Chondrocyte (in vitro differentiated cells): ENCODE data around the gene FTL. TPM values are rescaled to one million over a fixed set of nuclear protein-coding genes. Genes with fewer than 3 reads are reported as not detected.

Experiments
- DNase-seq: peaks from one replicate; pipeline ENCODE4 v3.0.0; 2021; ENCODE audit warnings: mixed read lengths, low spot score
- H3K27ac Mint-ChIP-seq: one replicate; pipeline ENCODE4 v1.8.0; 2021; ENCODE audit warnings: mild to moderate bottlenecking, moderate library complexity, mixed read lengths; ENCODE audit not compliant: unreplicated experiment
- H3K27me3 Mint-ChIP-seq: 2 replicates; pipeline ENCODE4 v1.8.0; 2021; ENCODE audit warnings: low read depth, mixed read lengths
- H3K36me3 Mint-ChIP-seq: 2 replicates; pipeline ENCODE4 v1.8.0; 2021; ENCODE audit warnings: low read depth, mixed read lengths
- H3K4me1 Mint-ChIP-seq: 2 replicates; pipeline ENCODE4 v1.8.0; 2021; ENCODE audit warnings: low read depth, mild to moderate bottlenecking, mixed read lengths
- H3K4me3 Mint-ChIP-seq: one replicate; pipeline ENCODE4 v1.8.0; 2021; ENCODE audit warnings: mild to moderate bottlenecking, moderate library complexity, mixed read lengths; ENCODE audit not compliant: unreplicated experiment
- H3K9me3 Mint-ChIP-seq: 2 replicates; pipeline ENCODE4 v1.8.0; 2021; ENCODE audit warnings: low read depth, mixed read lengths
- CTCF ChIP-seq: fragments of 200-600 bp; sonication (generic); IDR thresholded peaks from 2 replicates; pipeline ENCODE4 v1.5.0; 2021; ENCODE audit warnings: antibody characterized with exemption, mild to moderate bottlenecking, moderate library complexity
- total RNA-seq: library from RNA; stranded (reverse); gene quantifications from 3 replicates; pipeline ENCODE4 v1.2.1, GENCODE V29; 2021

Gene FTL
- total RNA-seq, 1 donor from 2014 or later: 1,722 TPM

GRCh38 chr19:48990400-48990799 lies 25.3 kb downstream of the FTL start:
- Mint-ChIP-seq H3K27ac (no peak overlapping the region), H3K27me3 (no peaks in the 10 kb centered on the region)
- no peak for TF ChIP-seq CTCF

GRCh38 chr19:48991011-48991609 lies 26.0 kb downstream of the FTL start:
- no peak for TF ChIP-seq CTCF
- Mint-ChIP-seq H3K4me1 (peaks cover 40% of the 10 kb centered on the region), H3K27me3 (no peaks in the 10 kb centered on the region), H3K9me3 (no peaks in the 10 kb centered on the region), H3K4me3 (peak overlapping the region; percentile 98), H3K27ac (no peak overlapping the region), H3K36me3 (peaks cover 14% of the 10 kb centered on the region)
- no peak for DNase-seq

More at GRCh38 chr19:48990400-48990799, 25.3 kb downstream of the FTL start:
- Mint-ChIP-seq H3K9me3 (no peaks in the 10 kb centered on the region), H3K4me1 (peaks cover 40% of the 10 kb centered on the region), H3K36me3 (peaks cover 17% of the 10 kb centered on the region), H3K4me3 (no peak overlapping the region)
- no peak for DNase-seq

GRCh38 chr19:48991873-48992580 lies 26.9 kb downstream of the FTL start:
- Mint-ChIP-seq H3K4me3 (peak overlapping the region; percentile 98), H3K27ac (peak overlapping the region; percentile 93), H3K27me3 (no peaks in the 10 kb centered on the region), H3K36me3 (peaks cover 14% of the 10 kb centered on the region), H3K4me1 (peaks cover 40% of the 10 kb centered on the region), H3K9me3 (no peaks in the 10 kb centered on the region)
- no peak for TF ChIP-seq CTCF
- no peak for DNase-seq

- TF ChIP-seq CTCF: no peak
- peaks cover 40% of the 10 kb centered on the region for H3K4me1 Mint-ChIP-seq
- H3K36me3 Mint-ChIP-seq: peaks cover 13% of the 10 kb centered on the region
- H3K27ac Mint-ChIP-seq: peak overlapping the region; percentile 93
- DNase-seq: no peak
- no peaks in the 10 kb centered on the region for H3K9me3 Mint-ChIP-seq
- H3K27me3 Mint-ChIP-seq: no peaks in the 10 kb centered on the region
- H3K4me3 Mint-ChIP-seq: peak overlapping the region; percentile 98
These were observed 27.6 kb downstream of the FTL start for GRCh38 chr19:48992581-48993174.

- peaks cover 43% of the 10 kb centered on the region for H3K4me1 Mint-ChIP-seq
- peak; percentile 96 for TF ChIP-seq CTCF
- H3K27me3 Mint-ChIP-seq: no peaks in the 10 kb centered on the region
- peak; percentile 100 for DNase-seq
- H3K36me3 Mint-ChIP-seq: peaks cover 9% of the 10 kb centered on the region
- peak within 1 kb of the TSS; percentile 98 for H3K4me3 Mint-ChIP-seq
- H3K27ac Mint-ChIP-seq: peak within 1 kb of the TSS; percentile 93
- no peaks in the 10 kb centered on the region for H3K9me3 Mint-ChIP-seq
These were observed 28.3 kb downstream of the FTL start, which contains the start of the genes GYS1 and RUVBL2 for GRCh38 chr19:48993175-48994034. GYS1 (minus strand) TSS chr19:48993309; CDS start chr19:48993112, 197 bp downstream. RUVBL2 (plus strand) TSS chr19:48993887; CDS start chr19:48993912, 25 bp downstream.
